ENCODE measurements around the gene AKAP7. TPM values are rescaled to one million over a fixed set of nuclear protein-coding genes. Genes with fewer than 3 reads are reported as not detected.

The AKAP7 gene
- polyA plus RNA-seq, 1 donor from 2014 or later: 1.6 TPM

GRCh38 chr6:131206463-131207251 lies 71.4 kb downstream of the AKAP7 start:
- no peaks in the 10 kb centered on the region for H3K79me2 ChIP-seq (replicated peaks; ENCODE audit: insufficient read depth, low read length)
- no peaks in the 10 kb centered on the region for H3K27me3 ChIP-seq (ENCODE audit: insufficient read depth, low read depth, low read length)
- H3K9me2 ChIP-seq (ENCODE audit: insufficient read depth, low read length): no peaks in the 10 kb centered on the region
- H3K9me3 ChIP-seq (ENCODE audit: low read length): no peaks in the 10 kb centered on the region
- H2AFZ ChIP-seq (ENCODE audit: low read depth, low read length): no peak overlapping the region
- H3K36me3 ChIP-seq (ENCODE audit: insufficient read depth, low read length): no peaks in the 10 kb centered on the region
- H3K4me2 ChIP-seq (ENCODE audit: low read length): no peak overlapping the region
- H3F3A ChIP-seq (ENCODE audit: insufficient read depth, low read length, poor library complexity, severe bottlenecking): no peaks in the 10 kb centered on the region
- TF ChIP-seq CTCF (IDR thresholded peaks at IDR 0.05; ENCODE audit: poor library complexity, severe bottlenecking) (no peak), TAF1 (IDR thresholded peaks at IDR 0.05; ENCODE audit: low read depth) (no peak), REST (IDR thresholded peaks at IDR 0.05; ENCODE audit: borderline replicate concordance) (no peak), EZH2 (IDR thresholded peaks at IDR 0.05; ENCODE audit: borderline replicate concordance, insufficient read depth, low read length, poor library complexity, severe bottlenecking) (no peak), SMC3 (conservative IDR thresholded peaks at IDR 0.05; ENCODE audit: poor library complexity) (no peak), RAD21 (conservative IDR thresholded peaks at IDR 0.05) (no peak), MXI1 (conservative IDR thresholded peaks at IDR 0.05; ENCODE audit: poor library complexity, severe bottlenecking) (no peak)
- H3K9ac ChIP-seq (ENCODE audit: low read length): no peak overlapping the region
- no peaks in the 10 kb centered on the region for H4K20me1 ChIP-seq (ENCODE audit: insufficient read depth)
- H3K27ac ChIP-seq (ENCODE audit: low read length): no peak overlapping the region
- H3K4me3 ChIP-seq (ENCODE audit: low read length): no peak overlapping the region

GRCh38 chr6:131208787-131209186 lies 73.5 kb downstream of the AKAP7 start:
- TF ChIP-seq EP300 (conservative IDR thresholded peaks at IDR 0.05; ENCODE audit: poor library complexity, severe bottlenecking) (no peak), TAF1 (IDR thresholded peaks at IDR 0.05; ENCODE audit: low read depth) (no peak), EZH2 (IDR thresholded peaks at IDR 0.05; ENCODE audit: borderline replicate concordance, insufficient read depth, low read length, poor library complexity, severe bottlenecking) (no peak), RAD21 (conservative IDR thresholded peaks at IDR 0.05) (no peak), POLR2AphosphoS5 (IDR thresholded peaks at IDR 0.05) (no peak), MXI1 (conservative IDR thresholded peaks at IDR 0.05; ENCODE audit: poor library complexity, severe bottlenecking) (no peak), REST (IDR thresholded peaks at IDR 0.05; ENCODE audit: borderline replicate concordance) (no peak), SMC3 (conservative IDR thresholded peaks at IDR 0.05; ENCODE audit: poor library complexity) (no peak), CTCF (IDR thresholded peaks at IDR 0.05; ENCODE audit: poor library complexity, severe bottlenecking) (no peak)
- Histone ChIP-seq H3K27me3 (ENCODE audit: insufficient read depth, low read depth, low read length) (no peaks in the 10 kb centered on the region), H3K27ac (ENCODE audit: low read length) (no peak overlapping the region), H3K4me3 (ENCODE audit: low read length) (no peak overlapping the region), H3K79me2 (replicated peaks; ENCODE audit: insufficient read depth, low read length) (no peaks in the 10 kb centered on the region), H3K9me3 (ENCODE audit: low read length) (no peaks in the 10 kb centered on the region), H2AFZ (ENCODE audit: low read depth, low read length) (no peak overlapping the region), H3K4me2 (ENCODE audit: low read length) (no peak overlapping the region), H3F3A (ENCODE audit: insufficient read depth, low read length, poor library complexity, severe bottlenecking) (no peaks in the 10 kb centered on the region), H3K9me2 (ENCODE audit: insufficient read depth, low read length) (no peaks in the 10 kb centered on the region), H3K36me3 (ENCODE audit: insufficient read depth, low read length) (no peaks in the 10 kb centered on the region), H3K9ac (ENCODE audit: low read length) (no peak overlapping the region), H4K20me1 (ENCODE audit: insufficient read depth) (no peaks in the 10 kb centered on the region)

Measured in neural cell (in vitro differentiated cells).